Psoas muscle (tissue), 8 donors: Measurements from ENCODE around the gene CARD14. TPM values are rescaled to one million over a fixed set of nuclear protein-coding genes. Genes with fewer than 3 reads are reported as not detected.

Experiments
- ATAC-seq, 4 donors: fragments of 200-7000 bp; cut with Tn5 transposase; one replicate each; pipeline ENCODE4 v1.9.1; 2020; ENCODE audit warnings: moderate library complexity in 3 of 4, mild to moderate bottlenecking in 2 of 4
- DNase-seq, 2 donors: peaks; one replicate each; pipeline ENCODE4 v3.0.0-alpha.2; 2020
- H3K27ac ChIP-seq: fragments of 200-600 bp; one replicate; pipeline ENCODE4 v1.8.0; 2022
- H3K27me3 ChIP-seq, 3 donors: fragments of 200-600 bp in 1 of 3; one replicate each; pipeline versions ENCODE4 v1.6.1 to v1.8.0; 2013 to 2022; ENCODE audit warnings: low read length in 2 of 3, mild to moderate bottlenecking in 2 of 3, moderate library complexity in 1 of 3; ENCODE audit not compliant: insufficient read depth in 3 of 3
- H3K36me3 ChIP-seq, 2 donors: fragments of 200-600 bp in 1 of 2; one replicate each; pipeline versions ENCODE4 v1.6.1 to v1.8.0; 2013 to 2022; ENCODE audit warnings: low read depth in 1 of 2, mild to moderate bottlenecking in 1 of 2, moderate library complexity in 1 of 2; ENCODE audit not compliant: insufficient read depth in 1 of 2
- H3K4me1 ChIP-seq: fragments of 200-600 bp; one replicate; pipeline ENCODE4 v1.8.0; 2022
- H3K4me3 ChIP-seq: fragments of 200-600 bp; one replicate; pipeline ENCODE4 v1.8.0; 2022; ENCODE audit warnings: mild to moderate bottlenecking
- H3K9me3 ChIP-seq: fragments of 200-600 bp; one replicate; pipeline ENCODE4 v1.8.0; 2022
- CTCF ChIP-seq: fragments of 200-600 bp; IDR thresholded peaks from one replicate; pipeline ENCODE4 v1.8.0; 2022; ENCODE audit warnings: antibody characterized with exemption
- WGBS, 3 donors: extraction: QIAGEN DNeasy Blood & Tissue Kit; methylation state at CpG; one replicate each; pipeline versions ENCODE4 v1.1.6 to v1.1.7; 2013; 5-methylcytosine and 5-hydroxymethylcytosine counted together
- intact Hi-C, 2 donors: fragments of 100-400 bp; cut with DNase I; formaldehyde crosslinking; loops; one replicate each; pipeline versions ENCODE4 v1.11.0 to v1.14.2; 2022
- polyA plus RNA-seq, 3 donors: library from polyadenylated mRNA; stranded (reverse); fragments of 200-250 nt; gene quantifications; one replicate each; pipeline ENCODE4 v1.2.3, GENCODE V29; 2013
- total RNA-seq, 4 donors: library from RNA; stranded (reverse); fragmentation: NEBNext Ultra II Directional in 2 of 4; extraction: Animal tissue kit (Norgen Biotek cat#: 25700) in 2 of 4; gene quantifications; one replicate each; pipeline versions ENCODE4 v1.2.1 to v1.2.4, GENCODE V29; 2021 to 2023
- donor health status: healthy with polysubstance abuse.
- donor health status: DM: no; HTN: no; CAD: no; lungs with moderate emphysema.
- donor health status: Bipolar disorder and iron deficiency.
- donor health status: healthy.
- donor health status: DM: yes; HTN: yes; CAD: no.
- donor health status: DM: no; HTN: no; CAD: no.
- donor health status: DM: no; HTN: no; CAD: no.
- donor health status: DM: yes; HTN: yes; CAD: no.

The CARD14 gene
- total and polyA plus RNA-seq, 7 donors = 0.05 to 0.32 (median 0.06) TPM; not detected in 4

- no peak overlapping the region for H3K27ac ChIP-seq
- no peak overlapping the region for H3K4me3 ChIP-seq
- H3K27me3 ChIP-seq = no peaks in the 10 kb centered on the region
- 93 to 97% (median 96%) methylated on average over 13 of the region's 13 CpGs for WGBS, 3 donors
- H3K4me1 ChIP-seq = peaks cover 6% of the 10 kb centered on the region
- intact Hi-C loops = loop anchor here in 1 of 2 donors (5.0 kb wide), 2 partner anchors 44 to 71 kb away; partner anchors contain the start of genes EIF4A3 and RNF213
- TF ChIP-seq CTCF = no peak
- ATAC-seq (no peak), DNase-seq (no peak)
- peaks cover 0 to 51% of the 10 kb centered on the region in 2 donors for H3K36me3 ChIP-seq
- H3K9me3 ChIP-seq = no peaks in the 10 kb centered on the region
These were observed 48.0 kb downstream of the CARD14 start for GRCh38 chr17:80217703-80218362.

- H3K9me3 ChIP-seq = no peaks in the 10 kb centered on the region
- no peaks in the 10 kb centered on the region for H3K27me3 ChIP-seq
- intact Hi-C loops = loop anchor here in 1 of 2 donors (5.0 kb wide), 2 partner anchors 44 to 71 kb away; partner anchors contain the start of genes EIF4A3 and RNF213
- DNase-seq (no peak), ATAC-seq (no peak)
- no peak overlapping the region for H3K27ac ChIP-seq
- peaks cover 0 to 45% of the 10 kb centered on the region in 2 donors for H3K36me3 ChIP-seq
- no peak for TF ChIP-seq CTCF
- no peak overlapping the region for H3K4me3 ChIP-seq
- peaks cover 6% of the 10 kb centered on the region for H3K4me1 ChIP-seq
- 84 to 90% (median 86%) methylated on average over 7 of the region's 7 CpGs for WGBS, 3 donors
These were observed 48.6 kb downstream of the CARD14 start for GRCh38 chr17:80218391-80218790.

DNA sequence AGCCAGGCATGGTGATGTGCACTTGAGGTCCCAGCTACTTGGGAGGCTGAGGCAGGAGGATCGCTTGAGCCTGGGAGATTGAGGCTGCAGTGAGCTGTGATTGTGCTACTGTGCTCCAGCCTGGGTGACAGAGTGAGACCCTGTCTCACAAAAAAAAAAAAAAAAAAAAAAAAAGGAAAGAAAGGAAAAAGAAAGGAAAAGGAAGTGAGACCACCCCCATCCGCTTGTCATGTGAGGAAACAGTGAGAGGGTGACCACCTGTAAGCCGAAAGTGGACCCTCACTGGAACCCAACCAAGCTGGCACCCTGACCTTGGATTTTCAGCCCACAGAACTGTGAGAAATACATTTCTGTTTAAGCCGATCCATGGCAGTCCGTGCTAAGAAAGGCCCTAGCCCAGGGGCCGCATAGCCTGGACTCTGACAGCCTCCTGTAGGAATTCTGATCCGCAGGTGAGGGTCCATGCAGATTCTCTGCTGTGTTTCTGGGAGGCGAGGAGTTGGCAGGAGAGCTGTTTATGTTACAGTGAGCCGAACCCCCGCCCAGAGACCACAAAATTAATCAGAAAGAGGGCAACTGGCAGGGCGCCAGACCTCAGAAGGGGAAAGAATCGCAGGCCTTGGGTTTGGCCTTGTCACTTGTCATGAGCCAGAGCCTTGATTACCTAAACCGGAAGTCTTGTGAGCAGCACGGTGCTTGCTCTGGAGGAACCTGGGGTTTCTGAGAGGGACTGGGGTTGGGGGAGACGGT, 49.4 kb downstream of the CARD14 start:
- H3K27ac ChIP-seq = peak overlapping the region; percentile 89
- no peaks in the 10 kb centered on the region for H3K27me3 ChIP-seq
- ATAC-seq (peak; percentile 21 to 51 (median 42)), DNase-seq (peak; percentile 78 to 80)
- H3K9me3 ChIP-seq = no peaks in the 10 kb centered on the region
- peak overlapping the region; percentile 96 for H3K4me3 ChIP-seq
- WGBS, 3 donors = 48 to 59% (median 49%) methylated on average over 15 of the region's 15 CpGs
- TF ChIP-seq CTCF = no peak
- intact Hi-C loops = loop anchor here in 1 of 2 donors (5.0 kb wide), 2 partner anchors 43 to 72 kb away; partner anchors contain the start of genes EIF4A3 and RNF213
- peaks cover 0 to 37% of the 10 kb centered on the region in 2 donors for H3K36me3 ChIP-seq
- peaks cover 6% of the 10 kb centered on the region for H3K4me1 ChIP-seq

DNA sequence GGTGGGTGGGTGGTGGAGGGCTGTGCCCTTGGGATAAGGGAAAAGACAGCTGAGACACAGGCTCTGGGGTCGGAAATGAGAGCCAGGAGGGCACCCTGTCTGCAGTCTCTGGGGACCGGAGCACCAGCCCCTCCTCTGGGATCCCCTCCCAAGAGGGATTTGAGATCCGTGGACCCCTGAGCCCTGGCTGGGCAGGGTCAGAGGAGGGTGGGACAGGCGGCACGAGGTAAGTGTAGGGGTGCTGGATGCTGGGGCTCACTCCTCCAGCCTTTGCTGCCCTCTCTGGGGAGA, 49.9 kb downstream of the CARD14 start:
- no peak for TF ChIP-seq CTCF
- H3K27ac ChIP-seq = peak overlapping the region; percentile 89
- H3K9me3 ChIP-seq = no peaks in the 10 kb centered on the region
- H3K4me1 ChIP-seq = peaks cover 6% of the 10 kb centered on the region
- peak overlapping the region; percentile 96 for H3K4me3 ChIP-seq
- no peak for ATAC-seq
- H3K27me3 ChIP-seq = no peaks in the 10 kb centered on the region
- 4 to 8% (median 5%) methylated on average over 5 of the region's 5 CpGs for WGBS, 3 donors
- peaks cover 0 to 33% of the 10 kb centered on the region in 2 donors for H3K36me3 ChIP-seq
- intact Hi-C loops = loop anchor here in 1 of 2 donors (5.0 kb wide), 2 partner anchors 43 to 72 kb away; partner anchors contain the start of genes EIF4A3 and RNF213
- peak in 1 of 2 donors; percentile 8 for DNase-seq
